ENCODE data around the gene DAAM2. TPM values are rescaled to one million over a fixed set of nuclear protein-coding genes. Genes with fewer than 3 reads are reported as not detected.

DAAM2 gene
- total and polyA plus RNA-seq, 3 experiments from 2014 or later, result not detected

GRCh38 chr6:39941820-39942219, 149.6 kb downstream of the DAAM2 start:
- Histone ChIP-seq H3K36me3 (ENCODE audit: insufficient read depth, low read length) (no peaks in the 10 kb centered on the region), H3K27me3 (ENCODE audit: insufficient read depth, low read length, poor library complexity, severe bottlenecking) (no peaks in the 10 kb centered on the region), H3K4me3 (ENCODE audit: low read length) (no peak overlapping the region), H3K4me1 (ENCODE audit: insufficient read depth, low read length) (no peaks in the 10 kb centered on the region), H3K9me3 (ENCODE audit: low read length) (no peaks in the 10 kb centered on the region), H3K27ac (ENCODE audit: low read depth, low read length) (no peak overlapping the region)
- H3K4me3 Mint-ChIP-seq, result no peak overlapping the region
- POLR2A ChIA-PET, result no interaction called here
- H3K27me3 Mint-ChIP-seq, result peaks cover 0 to 11% of the 10 kb centered on the region in 2 donors
- DNase-seq, result no peak
- CTCF ChIA-PET, result no interaction called here
- peaks cover 0 to 4% (median 0%) of the 10 kb centered on the region in 5 donors for H3K9me3 Mint-ChIP-seq
- no peaks in the 10 kb centered on the region for H3K4me1 Mint-ChIP-seq
- no peak overlapping the region for H3K27ac Mint-ChIP-seq
- no peaks in the 10 kb centered on the region for H3K36me3 Mint-ChIP-seq

GRCh38 chr6:39942903-39943580, 150.9 kb downstream of the DAAM2 start:
- no peaks in the 10 kb centered on the region for H3K9me3 ChIP-seq (ENCODE audit: low read length)
- H3K27me3 ChIP-seq (ENCODE audit: insufficient read depth, low read length, poor library complexity, severe bottlenecking), result no peaks in the 10 kb centered on the region
- Mint-ChIP-seq H3K9me3 (peaks cover 0 to 4% (median 0%) of the 10 kb centered on the region in 5 donors), H3K4me1 (no peaks in the 10 kb centered on the region), H3K4me3 (no peak overlapping the region), H3K27ac (no peak overlapping the region), H3K36me3 (no peaks in the 10 kb centered on the region), H3K27me3 (peaks cover 0 to 9% of the 10 kb centered on the region in 2 donors)
- DNase-seq, result no peak
- H3K4me3 ChIP-seq (ENCODE audit: low read length), result no peak overlapping the region
- no peak overlapping the region for H3K27ac ChIP-seq (ENCODE audit: low read depth, low read length)
- CTCF ChIA-PET, result interaction anchor here (0.7 kb wide), 1 partner anchor 404 kb away, joined by 3 read pairs; no protein-coding TSS in a partner anchor
- no peaks in the 10 kb centered on the region for H3K4me1 ChIP-seq (ENCODE audit: insufficient read depth, low read length)
- POLR2A ChIA-PET, result no interaction called here
- no peaks in the 10 kb centered on the region for H3K36me3 ChIP-seq (ENCODE audit: insufficient read depth, low read length)

GRCh38 chr6:39945626-39946025, 153.4 kb downstream of the DAAM2 start:
- no peak for DNase-seq
- no peak overlapping the region for H3K4me3 ChIP-seq (ENCODE audit: low read length)
- H3K9me3 ChIP-seq (ENCODE audit: low read length), result no peaks in the 10 kb centered on the region
- H3K27me3 ChIP-seq (ENCODE audit: insufficient read depth, low read length, poor library complexity, severe bottlenecking), result no peaks in the 10 kb centered on the region
- H3K36me3 ChIP-seq (ENCODE audit: insufficient read depth, low read length), result no peaks in the 10 kb centered on the region
- H3K27ac Mint-ChIP-seq, result no peak overlapping the region
- no peaks in the 10 kb centered on the region for H3K4me1 Mint-ChIP-seq
- no peak overlapping the region for H3K4me3 Mint-ChIP-seq
- ChIA-PET POLR2A (no interaction called here), CTCF (no interaction called here)
- H3K27me3 Mint-ChIP-seq, result peaks cover 0 to 7% of the 10 kb centered on the region in 2 donors
- H3K36me3 Mint-ChIP-seq, result no peaks in the 10 kb centered on the region
- no peak overlapping the region for H3K27ac ChIP-seq (ENCODE audit: low read depth, low read length)
- peaks cover 0 to 4% (median 0%) of the 10 kb centered on the region in 5 donors for H3K9me3 Mint-ChIP-seq
- no peaks in the 10 kb centered on the region for H3K4me1 ChIP-seq (ENCODE audit: insufficient read depth, low read length)

- no peaks in the 10 kb centered on the region for H3K9me3 ChIP-seq (ENCODE audit: low read length)
- no peak overlapping the region for H3K27ac ChIP-seq (ENCODE audit: low read depth, low read length)
- no peaks in the 10 kb centered on the region for H3K9me3 Mint-ChIP-seq
- H3K27me3 ChIP-seq (ENCODE audit: insufficient read depth, low read length, poor library complexity, severe bottlenecking), result no peaks in the 10 kb centered on the region
- H3K27me3 Mint-ChIP-seq, result peaks cover 0 to 7% of the 10 kb centered on the region in 2 donors
- H3K36me3 Mint-ChIP-seq, result no peaks in the 10 kb centered on the region
- H3K4me3 Mint-ChIP-seq, result no peak overlapping the region
- no peaks in the 10 kb centered on the region for H3K4me1 ChIP-seq (ENCODE audit: insufficient read depth, low read length)
- H3K36me3 ChIP-seq (ENCODE audit: insufficient read depth, low read length), result no peaks in the 10 kb centered on the region
- DNase-seq, result no peak
- no peak overlapping the region for H3K4me3 ChIP-seq (ENCODE audit: low read length)
- POLR2A ChIA-PET, result no interaction called here
- H3K27ac Mint-ChIP-seq, result no peak overlapping the region
- no peaks in the 10 kb centered on the region for H3K4me1 Mint-ChIP-seq
- CTCF ChIA-PET, result no interaction called here
These were observed 155.5 kb downstream of the DAAM2 start for GRCh38 chr6:39947611-39948068.

GRCh38 chr6:39948199-39948791, 156.1 kb downstream of the DAAM2 start:
- POLR2A ChIA-PET, result no interaction called here
- H3K9me3 Mint-ChIP-seq, result no peaks in the 10 kb centered on the region
- Histone ChIP-seq H3K4me3 (ENCODE audit: low read length) (no peak overlapping the region), H3K27me3 (ENCODE audit: insufficient read depth, low read length, poor library complexity, severe bottlenecking) (no peaks in the 10 kb centered on the region), H3K9me3 (ENCODE audit: low read length) (no peaks in the 10 kb centered on the region), H3K36me3 (ENCODE audit: insufficient read depth, low read length) (no peaks in the 10 kb centered on the region), H3K27ac (ENCODE audit: low read depth, low read length) (no peak overlapping the region), H3K4me1 (ENCODE audit: insufficient read depth, low read length) (no peaks in the 10 kb centered on the region)
- CTCF ChIA-PET, result no interaction called here
- no peaks in the 10 kb centered on the region for H3K4me1 Mint-ChIP-seq
- H3K36me3 Mint-ChIP-seq, result no peaks in the 10 kb centered on the region
- no peak overlapping the region for H3K4me3 Mint-ChIP-seq
- H3K27ac Mint-ChIP-seq, result no peak overlapping the region
- peaks cover 0 to 7% of the 10 kb centered on the region in 2 donors for H3K27me3 Mint-ChIP-seq
- DNase-seq, result no peak

- POLR2A ChIA-PET, result interaction anchor here (0.8 kb wide), 1 partner anchor 36 kb away, joined by 3 read pairs; no protein-coding TSS in a partner anchor
- Mint-ChIP-seq H3K4me1 (no peaks in the 10 kb centered on the region), H3K27ac (no peak overlapping the region), H3K4me3 (no peak overlapping the region), H3K9me3 (peaks cover 0 to 6% (median 0%) of the 10 kb centered on the region in 5 donors), H3K27me3 (peaks cover 2 to 7% of the 10 kb centered on the region in 2 donors), H3K36me3 (no peaks in the 10 kb centered on the region)
- Histone ChIP-seq H3K36me3 (ENCODE audit: insufficient read depth, low read length) (no peaks in the 10 kb centered on the region), H3K4me3 (ENCODE audit: low read length) (no peak overlapping the region), H3K4me1 (ENCODE audit: insufficient read depth, low read length) (no peaks in the 10 kb centered on the region), H3K9me3 (ENCODE audit: low read length) (no peaks in the 10 kb centered on the region), H3K27ac (ENCODE audit: low read depth, low read length) (no peak overlapping the region), H3K27me3 (ENCODE audit: insufficient read depth, low read length, poor library complexity, severe bottlenecking) (no peaks in the 10 kb centered on the region)
- DNase-seq, result no peak
- CTCF ChIA-PET, result no interaction called here
These were observed 158.0 kb downstream of the DAAM2 start for GRCh38 chr6:39950125-39950720.

- peaks cover 0 to 8% (median 0%) of the 10 kb centered on the region in 5 donors for H3K9me3 Mint-ChIP-seq
- ChIA-PET CTCF (no interaction called here), POLR2A (no interaction called here)
- no peak for DNase-seq
- no peaks in the 10 kb centered on the region for H3K36me3 Mint-ChIP-seq
- Histone ChIP-seq H3K27ac (ENCODE audit: low read depth, low read length) (no peak overlapping the region), H3K27me3 (ENCODE audit: insufficient read depth, low read length, poor library complexity, severe bottlenecking) (no peaks in the 10 kb centered on the region), H3K4me3 (ENCODE audit: low read length) (no peak overlapping the region), H3K9me3 (ENCODE audit: low read length) (no peaks in the 10 kb centered on the region), H3K4me1 (ENCODE audit: insufficient read depth, low read length) (no peaks in the 10 kb centered on the region), H3K36me3 (ENCODE audit: insufficient read depth, low read length) (no peaks in the 10 kb centered on the region)
- H3K27me3 Mint-ChIP-seq, result peaks cover 2 to 7% of the 10 kb centered on the region in 2 donors
- no peak overlapping the region for H3K4me3 Mint-ChIP-seq
- no peaks in the 10 kb centered on the region for H3K4me1 Mint-ChIP-seq
- H3K27ac Mint-ChIP-seq, result no peak overlapping the region
These were observed 159.0 kb downstream of the DAAM2 start for GRCh38 chr6:39951191-39951590.

GRCh38 chr6:39951716-39952115, 159.5 kb downstream of the DAAM2 start:
- H3K9me3 Mint-ChIP-seq, result peaks cover 0 to 8% (median 0%) of the 10 kb centered on the region in 5 donors
- no peaks in the 10 kb centered on the region for H3K36me3 Mint-ChIP-seq
- H3K27ac Mint-ChIP-seq, result no peak overlapping the region
- H3K4me1 ChIP-seq (ENCODE audit: insufficient read depth, low read length), result no peaks in the 10 kb centered on the region
- H3K27ac ChIP-seq (ENCODE audit: low read depth, low read length), result no peak overlapping the region
- CTCF ChIA-PET, result no interaction called here
- no peaks in the 10 kb centered on the region for H3K9me3 ChIP-seq (ENCODE audit: low read length)
- POLR2A ChIA-PET, result no interaction called here
- H3K27me3 ChIP-seq (ENCODE audit: insufficient read depth, low read length, poor library complexity, severe bottlenecking), result no peaks in the 10 kb centered on the region
- H3K4me3 ChIP-seq (ENCODE audit: low read length), result no peak overlapping the region
- no peaks in the 10 kb centered on the region for H3K36me3 ChIP-seq (ENCODE audit: insufficient read depth, low read length)
- no peak overlapping the region for H3K4me3 Mint-ChIP-seq
- H3K4me1 Mint-ChIP-seq, result no peaks in the 10 kb centered on the region
- H3K27me3 Mint-ChIP-seq, result peaks cover 2 to 7% of the 10 kb centered on the region in 2 donors
- DNase-seq, result no peak

Measured in CD8-positive, alpha-beta memory T cell (primary cell).